SU-DHL-6 (cell line): ENCODE measurements around the gene HOXA3.

ENCODE experiments used
- CTCF ChIP-seq: fragments of 200-600 bp; sonication (generic); IDR thresholded peaks from one replicate; pipeline ENCODE4 v1.5.1; 2017; ENCODE audit warnings: antibody characterized with exemption, mild to moderate bottlenecking, low read length, moderate library complexity; ENCODE audit not compliant: insufficient read depth, poor library complexity, severe bottlenecking
- EZH2phosphoT487 ChIP-seq: fragments of 200-600 bp; sonication (generic), shearing (Covaris generic); conservative IDR thresholded peaks from 2 replicates; pipeline ENCODE4 v1.6.1; 2018; ENCODE audit warnings: mild to moderate bottlenecking, antibody characterized with exemption, low read length, moderate library complexity, mixed read lengths

GRCh38 chr7:27103489-27104226, 48.7 kb downstream of the HOXA3 start:
- no peak for TF ChIP-seq CTCF
- no peak for TF ChIP-seq EZH2phosphoT487
